Inferior parietal cortex (tissue), 1 donor: ENCODE measurements around the gene ARHGAP22.

ENCODE experiments used
- DNase-seq: peaks from one replicate; pipeline ENCODE4 v3.0.0-alpha.2; 2016; ENCODE audit errors: extremely low spot score

The ARHGAP22 gene

GRCh38 chr10:48533540-48533939 lies 71.3 kb downstream of the ARHGAP22 start:
- no peak for DNase-seq

- DNase-seq = no peak
These were observed 73.4 kb downstream of the ARHGAP22 start for GRCh38 chr10:48531486-48531885.

GRCh38 chr10:48529331-48529730 lies 75.5 kb downstream of the ARHGAP22 start:
- DNase-seq = no peak

- no peak for DNase-seq
These were observed 77.1 kb downstream of the ARHGAP22 start for GRCh38 chr10:48527756-48528155.

GRCh38 chr10:48526846-48527505 lies 77.9 kb downstream of the ARHGAP22 start:
- DNase-seq = no peak

- no peak for DNase-seq
These were observed 78.7 kb downstream of the ARHGAP22 start for GRCh38 chr10:48526011-48526821.

- DNase-seq = no peak
These were observed 79.8 kb downstream of the ARHGAP22 start for GRCh38 chr10:48525113-48525512.

- no peak for DNase-seq
These were observed 80.8 kb downstream of the ARHGAP22 start for GRCh38 chr10:48523820-48524758.

GRCh38 chr10:48523212-48523819 lies 81.6 kb downstream of the ARHGAP22 start:
- DNase-seq = no peak

GRCh38 chr10:48522011-48522765 lies 82.7 kb downstream of the ARHGAP22 start:
- no peak for DNase-seq

- no peak for DNase-seq
These were observed 84.3 kb downstream of the ARHGAP22 start for GRCh38 chr10:48520594-48520993.

- DNase-seq = no peak
These were observed 84.7 kb downstream of the ARHGAP22 start for GRCh38 chr10:48520184-48520506.

GRCh38 chr10:48519481-48520183 lies 85.2 kb downstream of the ARHGAP22 start:
- no peak for DNase-seq

- no peak for DNase-seq
These were observed 85.9 kb downstream of the ARHGAP22 start for GRCh38 chr10:48518986-48519385.

GRCh38 chr10:48517911-48518811 lies 86.7 kb downstream of the ARHGAP22 start:
- no peak for DNase-seq

- no peak for DNase-seq
These were observed 87.4 kb downstream of the ARHGAP22 start for GRCh38 chr10:48517482-48517881.

- DNase-seq = no peak
These were observed 88.0 kb downstream of the ARHGAP22 start for GRCh38 chr10:48516911-48517310.

GRCh38 chr10:48514916-48515315 lies 90.0 kb downstream of the ARHGAP22 start:
- no peak for DNase-seq

GRCh38 chr10:48514255-48514654 lies 90.6 kb downstream of the ARHGAP22 start:
- no peak for DNase-seq
